Stomach (tissue), 4 donors: ENCODE results near the gene GRK6.

Experiments
- CTCF ChIP-seq, 7 experiments: fragments of 450-650 bp in 4 of 7; fragments of 200-600 bp in 3 of 7; sonication (generic) in 3 of 7; IDR thresholded peaks; one replicate each; pipeline ENCODE4 v1.5.1; 2016 to 2019; ENCODE audit warnings: antibody characterized with exemption in 7 of 7, control low read depth in 2 of 7, mild to moderate bottlenecking in 1 of 7
- EP300 ChIP-seq: sonication (generic); formaldehyde crosslinking; IDR thresholded peaks from one replicate; pipeline ENCODE4 v1.6.1; 2017; ENCODE audit warnings: antibody characterized with exemption

GRCh38 chr5:177390363-177391300 is 35.8 kb upstream of the GRK6 start:
- TF ChIP-seq EP300 (no peak), CTCF (IDR thresholded peaks at IDR 0.05) (peak in 6 of 7 experiments; percentile 68 to 99 (median 98))
